ENCODE data around the gene WDR13. TPM values are rescaled to one million over a fixed set of nuclear protein-coding genes. Genes with fewer than 3 reads are reported as not detected.
A peak's percentile ranks its signal among the peaks of the same experiment; 100 is the strongest.
"Not testable (repeated sequence)": the region's sequence is repeated elsewhere in the genome, so short reads cannot be mapped to it uniquely, and the experiment has no call there.

WDR13 gene
- total RNA-seq, 1 experiment from 2014 or later = 50.4 TPM

GRCh38 chrX:48631376-48632090 is 34.2 kb downstream of the WDR13 start:
- in situ Hi-C loops (cut with HindIII; ENCODE audit: low pct_unique_long_range_greater_than_20kb, low sequenced_read_pairs) = no loop called here

GRCh38 chrX:48632207-48632606 is 34.9 kb downstream of the WDR13 start:
- in situ Hi-C loops (cut with HindIII; ENCODE audit: low pct_unique_long_range_greater_than_20kb, low sequenced_read_pairs) = no loop called here
- no peak for DNase-seq (ENCODE audit: low read depth, low spot score)

More at GRCh38 chrX:48631376-48632090, 34.2 kb downstream of the WDR13 start:
- DNase-seq (ENCODE audit: low read depth, low spot score) = peak; percentile 93

- DNase-seq (ENCODE audit: low read depth, low spot score) = no peak
- in situ Hi-C loops (cut with HindIII; ENCODE audit: low pct_unique_long_range_greater_than_20kb, low sequenced_read_pairs) = no loop called here
Measured at GRCh38 chrX:48636301-48636700, 39.0 kb downstream of the WDR13 start.

- in situ Hi-C loops (cut with HindIII; ENCODE audit: low pct_unique_long_range_greater_than_20kb, low sequenced_read_pairs) = no loop called here
Measured at GRCh38 chrX:48636776-48637175, 39.5 kb downstream of the WDR13 start.

DNA sequence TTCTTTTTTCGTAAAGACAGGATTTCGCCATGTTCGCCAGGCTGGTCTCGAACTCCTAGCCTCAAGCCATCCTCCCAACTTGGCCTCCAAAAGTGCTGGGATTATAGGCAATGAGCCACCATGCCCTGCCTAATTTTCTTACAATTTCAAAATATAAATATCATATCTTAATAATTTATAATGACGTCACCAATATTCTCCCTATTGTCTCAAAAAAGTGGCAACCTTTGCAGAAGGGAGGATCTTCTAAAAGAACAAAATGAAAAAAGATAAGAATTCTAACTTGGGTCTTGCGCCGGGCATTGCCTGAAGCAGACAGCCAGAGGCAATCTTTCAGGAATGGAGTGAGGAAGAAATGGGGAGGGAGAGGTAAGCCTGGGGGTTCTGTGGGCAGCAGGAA is 48.4 kb downstream of the WDR13 start:
- in situ Hi-C loops (cut with HindIII; ENCODE audit: low pct_unique_long_range_greater_than_20kb, low sequenced_read_pairs) = no loop called here
- no peak for DNase-seq (ENCODE audit: low read depth, low spot score)

More at GRCh38 chrX:48636776-48637175, 39.5 kb downstream of the WDR13 start:
- peak; percentile 33 for DNase-seq (ENCODE audit: low read depth, low spot score)

DNA sequence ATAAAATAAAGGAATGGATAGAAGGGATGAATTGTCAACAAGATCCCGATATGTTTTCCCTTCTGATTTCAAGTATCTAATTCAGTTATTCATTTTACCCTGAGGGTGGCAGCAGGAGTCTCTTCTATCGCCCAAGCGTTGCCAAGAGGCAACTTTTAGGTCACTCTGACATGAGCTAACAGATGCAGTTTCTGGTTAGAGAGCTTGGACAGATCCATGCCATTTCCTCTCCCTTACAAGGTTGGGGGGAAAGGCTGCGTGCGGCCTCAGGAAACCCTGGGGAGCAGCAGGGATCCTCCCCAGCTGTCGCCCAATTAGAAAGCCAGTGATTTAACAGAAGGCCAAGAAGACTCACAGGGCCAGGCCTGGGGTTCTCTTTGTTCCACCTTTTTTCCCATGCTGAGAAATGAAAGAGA is 51.1 kb downstream of the WDR13 start:
- in situ Hi-C loops (cut with HindIII; ENCODE audit: low pct_unique_long_range_greater_than_20kb, low sequenced_read_pairs) = no loop called here
- peak; percentile 55 for DNase-seq (ENCODE audit: low read depth, low spot score)

DNA sequence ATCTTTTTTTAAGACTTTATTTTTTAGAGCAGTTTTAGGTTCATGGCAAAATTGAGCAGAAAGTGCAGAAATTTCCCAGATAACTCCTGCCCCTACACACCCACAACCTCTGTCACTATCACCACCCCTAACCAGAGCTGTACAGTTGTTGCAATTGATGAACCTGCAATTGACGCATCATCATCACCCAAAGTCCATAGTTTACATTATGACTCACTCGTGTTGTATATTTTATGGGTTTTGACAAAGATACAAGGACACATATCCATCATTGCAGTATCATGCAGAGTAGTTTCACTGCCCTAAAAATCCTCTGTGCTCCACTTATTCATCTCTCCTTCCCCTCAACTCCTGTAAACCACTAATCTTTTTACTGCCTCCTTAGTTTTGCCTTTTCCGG is 51.8 kb downstream of the WDR13 start:
- no peak for DNase-seq (ENCODE audit: low read depth, low spot score)
- in situ Hi-C loops (cut with HindIII; ENCODE audit: low pct_unique_long_range_greater_than_20kb, low sequenced_read_pairs) = no loop called here

DNA sequence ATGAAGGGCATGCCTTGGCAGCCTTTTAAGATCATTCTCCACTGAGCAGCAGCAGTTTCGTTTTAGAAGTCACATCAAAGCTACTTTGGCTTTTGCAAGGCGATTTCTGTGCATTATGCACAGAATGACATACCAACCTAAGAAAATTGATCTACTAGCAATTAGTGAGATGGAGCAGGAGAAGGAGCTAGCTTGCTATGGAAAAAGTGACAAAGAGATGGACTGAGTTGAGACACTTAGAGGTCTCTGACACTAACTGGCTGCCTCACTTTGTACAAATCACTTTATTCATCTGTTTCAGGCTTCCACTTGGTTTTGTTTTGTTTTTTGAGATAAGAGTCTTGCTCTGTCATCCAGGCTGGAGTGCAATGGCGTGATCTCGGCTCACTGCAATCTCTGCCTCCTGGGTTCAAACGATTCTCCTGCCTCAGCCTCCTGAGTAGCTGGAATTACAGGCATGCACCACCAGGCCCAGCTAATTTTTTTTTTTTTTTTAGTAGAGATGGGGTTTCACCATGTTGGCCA is 54.8 kb downstream of the WDR13 start:
- in situ Hi-C loops (cut with HindIII; ENCODE audit: low pct_unique_long_range_greater_than_20kb, low sequenced_read_pairs); DNase-seq (ENCODE audit: low read depth, low spot score): not testable (repeated sequence)

- in situ Hi-C loops (cut with HindIII; ENCODE audit: low pct_unique_long_range_greater_than_20kb, low sequenced_read_pairs); DNase-seq (ENCODE audit: low read depth, low spot score): not testable (repeated sequence)
Measured at GRCh38 chrX:48654746-48655145, 57.5 kb downstream of the WDR13 start.

Small RNA genes lying within 50 kb of the gene (small RNA-seq; reads per million reads assigned to genes)
- 0 reads per million in 2 experiments for gene MRPL32P1

Other genes starting within 250 kb of the WDR13 start
- gene SSX3, start 240.8 kb upstream of the WDR13 start, total RNA-seq (2014; rRNA removed; shearing (Covaris generic)) = not detected in 2 replicates
- gene SSX4, start 214.0 kb upstream of the WDR13 start, total RNA-seq (2014; rRNA removed; shearing (Covaris generic)) = 0.42 TPM in 1 of 2 replicates, not detected in the other
- gene SSX4B, start 185.5 kb upstream of the WDR13 start, total RNA-seq (2014; rRNA removed; shearing (Covaris generic)) = 0.42 TPM in 1 of 2 replicates, not detected in the other
- not detected in 2 replicates for gene SLC38A5, start 127.2 kb upstream of the WDR13 start, total RNA-seq (2014; rRNA removed; shearing (Covaris generic))
- gene FTSJ1, start 121.3 kb upstream of the WDR13 start, total RNA-seq (2014; rRNA removed; shearing (Covaris generic)) = 39.2 and 48.3 TPM in 2 replicates
- 13.7 and 16.1 TPM in 2 replicates for gene PORCN, start 88.5 kb upstream of the WDR13 start, total RNA-seq (2014; rRNA removed; shearing (Covaris generic))
- gene EBP, start 75.7 kb upstream of the WDR13 start, total RNA-seq (2014; rRNA removed; shearing (Covaris generic)) = 50.2 and 53.6 TPM in 2 replicates
- 3.3 and 4.7 TPM in 2 replicates for gene TBC1D25, start 57.8 kb upstream of the WDR13 start, total RNA-seq (2014; rRNA removed; shearing (Covaris generic))
- 220 and 221 TPM in 2 replicates for gene RBM3, start 23.0 kb upstream of the WDR13 start, total RNA-seq (2014; rRNA removed; shearing (Covaris generic))
- gene WAS, start 86.3 kb downstream of the WDR13 start, total RNA-seq (2014; rRNA removed; shearing (Covaris generic)) = 0.42 TPM in 1 of 2 replicates, not detected in the other
- 6.5 and 6.9 TPM in 2 replicates for gene SUV39H1, start 99.2 kb downstream of the WDR13 start, total RNA-seq (2014; rRNA removed; shearing (Covaris generic))
- not detected in 2 replicates for gene GLOD5, start 164.3 kb downstream of the WDR13 start, total RNA-seq (2014; rRNA removed; shearing (Covaris generic))
- not detected in 2 replicates for gene GATA1, start 189.1 kb downstream of the WDR13 start, total RNA-seq (2014; rRNA removed; shearing (Covaris generic))
- 21.7 and 24.6 TPM in 2 replicates for gene HDAC6, start 204.6 kb downstream of the WDR13 start, total RNA-seq (2014; rRNA removed; shearing (Covaris generic))
- gene ERAS, start 229.0 kb downstream of the WDR13 start, total RNA-seq (2014; rRNA removed; shearing (Covaris generic)) = 0.40 TPM in 1 of 2 replicates, not detected in the other
- 29.5 and 35.2 TPM in 2 replicates for gene PCSK1N, start 238.1 kb downstream of the WDR13 start, total RNA-seq (2014; rRNA removed; shearing (Covaris generic))

All from SK-MEL-5 (cell line).